NCI-H128 (cell line): ENCODE measurements around the gene SORCS3.

Experiments
- DNase-seq: peaks from one replicate; lab custom pipeline; 2025; ENCODE audit not compliant: unreplicated experiment; lab: John Stamatoyannopoulos, UW

The SORCS3 gene

DNA sequence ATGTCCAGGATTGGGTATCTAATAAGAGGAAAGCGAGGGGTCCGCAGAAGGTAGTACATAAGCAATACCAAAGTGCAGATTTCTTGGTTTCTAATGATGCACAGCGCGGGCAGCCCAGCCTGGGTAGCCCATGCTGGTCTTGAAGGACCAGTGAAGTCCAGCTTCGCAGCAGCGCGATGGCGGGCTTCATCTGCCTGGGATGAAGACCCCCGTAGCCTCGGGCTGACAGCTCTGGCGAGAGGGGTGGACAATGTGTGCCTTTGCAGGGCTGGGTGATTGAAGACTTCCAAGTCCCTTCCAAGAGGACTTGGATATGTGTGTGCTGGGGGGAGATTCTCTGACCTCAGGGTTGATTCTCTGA is 2.2 kb downstream of the SORCS3 start:
- DNase-seq, result no peak

GRCh38 chr10:104646146-104646545 is 5.1 kb downstream of the SORCS3 start:
- no peak for DNase-seq

DNA sequence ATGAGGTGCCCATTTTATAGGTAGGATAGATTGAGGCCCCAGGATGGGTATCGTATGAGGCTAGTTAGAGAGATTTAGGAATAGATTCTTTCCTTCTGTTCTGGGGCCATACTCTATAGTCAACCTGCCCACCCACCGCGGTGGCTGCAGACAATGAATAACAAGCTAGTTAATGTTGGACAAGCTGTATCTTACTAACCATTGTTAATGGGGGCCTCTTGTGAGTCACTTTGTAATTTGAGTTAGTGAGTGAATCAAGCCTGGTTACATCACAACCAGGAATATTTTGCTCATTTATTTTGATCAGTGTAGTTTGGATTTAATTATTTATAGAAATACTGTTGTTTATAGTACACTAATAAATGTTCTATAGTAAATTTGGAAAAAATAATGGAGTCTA is 7.3 kb downstream of the SORCS3 start:
- DNase-seq, result no peak

GRCh38 chr10:104650072-104650471 is 9.0 kb downstream of the SORCS3 start:
- no peak for DNase-seq

- no peak for DNase-seq
Observed at GRCh38 chr10:104650635-104651331, 9.7 kb downstream of the SORCS3 start.

GRCh38 chr10:104657036-104657435 is 15.9 kb downstream of the SORCS3 start:
- DNase-seq, result no peak

DNA sequence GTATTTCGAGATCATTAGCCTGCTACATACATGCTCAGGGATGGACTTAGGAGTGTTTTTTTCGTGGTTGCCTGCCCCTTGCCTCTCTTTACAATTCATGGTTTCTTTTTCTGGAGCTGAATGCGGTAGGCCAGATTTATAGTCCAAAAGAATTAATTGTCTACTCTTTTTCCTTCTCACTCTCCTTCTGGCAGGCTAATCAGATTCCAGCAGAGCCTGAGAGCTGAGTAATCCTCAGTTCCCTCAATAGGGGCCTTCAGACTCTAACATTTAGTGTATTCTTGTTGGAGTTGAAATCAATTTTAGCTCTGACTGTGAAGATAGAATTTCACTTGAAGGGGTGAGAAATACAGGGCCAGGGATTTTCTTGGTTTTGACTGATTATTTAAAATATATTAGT is 16.4 kb downstream of the SORCS3 start:
- DNase-seq, result no peak

DNA sequence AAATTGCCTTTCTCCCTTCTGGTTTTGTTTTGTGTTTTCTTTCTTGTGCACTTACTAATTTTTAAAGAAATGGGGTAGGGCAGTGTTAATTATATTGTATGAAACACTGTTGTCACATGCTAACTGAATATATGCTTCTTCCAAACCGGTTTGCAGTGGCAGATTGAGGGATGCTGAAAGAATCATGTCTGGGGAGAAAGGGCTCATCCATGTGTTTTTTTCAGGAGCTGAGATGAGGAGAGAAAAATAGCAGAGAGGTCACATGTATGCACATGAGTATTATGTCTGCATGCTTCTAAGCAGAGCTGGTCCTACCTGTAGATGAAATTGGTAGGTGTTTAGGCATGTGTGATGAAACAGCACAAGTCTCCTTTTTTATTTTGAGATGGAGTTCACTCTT is 17.0 kb downstream of the SORCS3 start:
- no peak for DNase-seq

GRCh38 chr10:104659809-104660208 is 18.7 kb downstream of the SORCS3 start:
- no peak for DNase-seq

DNA sequence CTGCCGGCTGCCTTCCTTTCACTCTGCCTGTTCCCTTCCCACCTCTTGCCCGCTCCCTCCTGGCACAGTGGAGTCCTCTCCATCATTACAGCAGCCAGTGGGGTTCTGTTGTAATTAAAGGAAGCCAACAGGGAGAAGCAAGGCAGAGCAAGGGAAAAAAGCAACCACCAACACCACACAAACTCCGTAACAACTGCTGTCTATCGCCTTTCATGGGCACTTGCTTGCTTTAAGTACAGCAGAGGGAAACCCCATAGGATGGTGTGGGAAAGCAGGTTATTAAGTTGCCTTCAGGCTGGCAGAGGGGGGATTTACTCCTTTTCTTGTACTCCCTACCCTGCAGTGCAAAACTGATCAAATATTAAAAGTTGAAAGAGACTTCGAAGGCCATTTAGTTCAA is 22.0 kb downstream of the SORCS3 start:
- DNase-seq, result no peak

- no peak for DNase-seq
Observed at GRCh38 chr10:104663563-104663962, 22.5 kb downstream of the SORCS3 start.

DNA sequence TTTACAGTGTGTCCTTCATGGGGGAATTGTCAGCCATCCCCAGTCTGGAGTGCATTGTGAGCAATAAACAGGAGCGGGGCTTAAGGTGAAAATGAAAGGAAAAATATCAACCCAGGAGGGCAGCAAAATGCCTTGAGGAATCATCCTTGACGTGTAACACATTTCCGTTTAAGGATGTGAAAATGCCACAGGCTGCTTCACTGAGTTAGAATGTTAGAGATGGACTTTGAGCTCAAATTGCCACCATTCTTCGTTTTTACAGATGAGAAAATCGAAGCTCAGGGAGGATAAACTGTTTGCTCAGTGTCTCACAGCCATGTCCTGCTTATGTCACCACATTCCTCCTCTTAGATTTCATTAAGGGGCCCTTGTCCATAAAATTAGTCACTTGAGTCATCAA is 23.1 kb downstream of the SORCS3 start:
- no peak for DNase-seq

GRCh38 chr10:104665174-104665573 is 24.1 kb downstream of the SORCS3 start:
- no peak for DNase-seq

DNA sequence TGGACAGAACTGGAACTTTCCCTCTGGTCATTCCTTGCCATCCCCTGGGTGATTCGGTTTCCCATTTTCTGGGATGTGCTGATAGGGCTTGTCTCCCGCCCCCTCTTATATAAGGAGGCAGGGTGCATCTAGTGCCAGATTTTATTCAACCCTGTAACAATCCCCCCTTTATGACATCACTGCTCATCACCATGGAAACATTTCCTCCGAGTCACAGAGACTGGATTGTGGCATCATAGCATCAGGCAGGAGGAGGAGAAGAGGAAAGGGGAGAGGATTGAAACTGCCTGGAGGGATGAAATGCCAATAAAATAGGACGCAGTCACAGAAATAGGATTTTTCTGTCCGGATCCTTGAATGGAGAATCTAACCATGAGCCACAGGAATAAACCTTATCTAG is 25.0 kb downstream of the SORCS3 start:
- DNase-seq, result no peak

DNA sequence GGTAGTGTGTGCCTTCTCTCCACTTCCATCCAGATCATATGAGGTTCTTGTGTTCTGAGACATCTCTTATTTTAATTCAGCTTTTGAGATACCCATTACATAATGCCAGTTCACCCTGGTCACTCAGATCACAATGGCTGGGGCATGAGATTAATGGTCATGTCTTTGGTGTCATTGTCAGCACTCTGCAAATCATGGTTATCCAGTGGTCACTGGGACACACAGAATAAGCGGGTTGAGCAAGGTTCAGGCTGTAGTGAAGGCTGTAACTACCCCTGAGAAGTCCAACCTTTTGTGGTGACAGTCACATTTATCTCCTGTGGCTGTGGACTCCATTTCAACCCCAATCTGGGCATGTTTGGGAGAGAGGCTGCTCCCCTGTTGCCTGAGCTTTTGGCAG is 35.8 kb downstream of the SORCS3 start:
- no peak for DNase-seq

GRCh38 chr10:104678658-104679057 is 37.6 kb downstream of the SORCS3 start:
- DNase-seq, result no peak

- DNase-seq, result no peak
Observed at GRCh38 chr10:104680467-104681401, 39.6 kb downstream of the SORCS3 start.

- no peak for DNase-seq
Observed at GRCh38 chr10:104681485-104681884, 40.4 kb downstream of the SORCS3 start.

- DNase-seq, result no peak
Observed at GRCh38 chr10:104683567-104683966, 42.5 kb downstream of the SORCS3 start.

DNA sequence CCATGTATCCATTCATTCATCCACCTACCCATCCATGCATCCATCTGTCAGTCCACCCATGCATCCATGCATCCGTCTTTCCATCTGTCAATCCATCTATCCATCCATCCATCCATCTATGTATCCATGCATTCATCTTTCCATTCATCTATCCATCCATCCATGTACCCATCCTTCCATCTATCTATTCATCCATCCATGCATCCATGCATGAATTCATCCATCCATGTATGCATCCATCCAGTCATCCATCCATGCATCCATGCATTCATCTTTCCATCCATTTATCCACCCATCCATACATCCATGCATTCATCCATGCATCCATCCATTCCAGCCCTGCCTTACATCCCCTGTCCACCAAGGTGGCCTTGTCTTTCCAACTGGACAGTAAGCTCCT is 45.7 kb downstream of the SORCS3 start:
- no peak for DNase-seq

DNA sequence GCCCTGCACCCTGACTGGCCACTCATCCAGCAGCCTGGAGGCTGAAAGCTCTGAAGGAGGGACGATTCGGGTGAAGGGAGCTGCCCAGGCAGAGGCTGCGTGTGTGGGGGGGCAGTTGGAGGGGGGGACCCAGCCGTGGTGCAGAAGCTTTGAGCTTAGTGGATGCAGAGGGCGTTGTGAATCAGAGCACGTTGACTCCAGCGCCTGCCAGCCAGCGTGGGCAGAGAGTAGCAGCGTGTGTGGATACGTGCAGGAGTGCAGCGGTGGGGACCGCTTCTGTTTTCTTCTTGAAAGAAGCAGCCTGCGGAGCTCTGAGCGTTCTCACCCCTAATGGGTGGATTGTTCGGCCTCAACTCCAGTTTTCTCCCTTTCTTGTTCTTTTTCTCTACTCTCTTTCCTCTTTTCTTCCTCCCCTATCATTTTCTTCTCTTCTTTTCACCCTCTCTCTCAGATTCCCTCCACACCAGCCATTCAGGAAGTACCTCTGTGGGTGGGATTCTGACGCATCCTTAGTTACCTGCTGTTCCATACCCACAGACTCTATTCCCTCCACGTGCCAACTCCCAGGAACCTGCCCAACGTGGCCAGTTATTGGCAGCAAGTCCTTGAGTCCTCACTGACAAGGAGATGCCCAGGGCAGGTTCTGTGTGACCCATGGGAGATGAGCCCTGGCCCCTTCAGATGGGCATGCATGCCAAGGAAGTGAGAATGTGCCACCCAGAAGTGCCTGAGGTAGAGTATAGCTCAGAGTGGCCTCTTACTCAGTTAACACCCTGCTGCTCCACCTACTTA is 47.4 kb downstream of the SORCS3 start:
- no peak for DNase-seq

DNA sequence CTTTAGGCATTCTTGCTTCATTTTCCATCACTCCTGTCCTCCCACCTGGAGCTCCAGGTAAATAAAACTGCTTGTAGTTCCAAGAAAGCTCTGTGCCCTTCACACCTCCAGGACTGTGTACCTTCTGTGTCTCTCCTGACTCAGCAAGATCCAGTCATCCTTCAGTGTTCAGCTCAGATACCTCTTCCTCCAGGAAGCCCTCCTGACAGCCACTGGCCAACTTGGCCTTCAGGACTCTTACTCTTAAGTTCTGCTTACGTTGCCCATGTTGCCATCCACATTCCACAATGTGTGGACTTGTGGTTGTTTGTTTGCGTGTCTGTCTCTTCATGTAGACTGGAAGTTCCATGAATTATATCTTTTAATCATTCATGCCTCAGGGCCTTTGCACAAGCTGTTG is 48.0 kb downstream of the SORCS3 start:
- no peak for DNase-seq
